HS-5 (cell line): Measurements from ENCODE around the gene USP10.

Source experiments
- DNase-seq: peaks from one replicate; pipeline ENCODE4 v3.0.0-alpha.2; 2012; ENCODE audit warnings: low read depth

USP10 gene

GRCh38 chr16:84804326-84804725 is 104.5 kb downstream of the USP10 start:
- DNase-seq: no peak

GRCh38 chr16:84806256-84806889 is 106.6 kb downstream of the USP10 start:
- DNase-seq: no peak

- no peak for DNase-seq
Measured at GRCh38 chr16:84806890-84807258, 107.1 kb downstream of the USP10 start.

DNA sequence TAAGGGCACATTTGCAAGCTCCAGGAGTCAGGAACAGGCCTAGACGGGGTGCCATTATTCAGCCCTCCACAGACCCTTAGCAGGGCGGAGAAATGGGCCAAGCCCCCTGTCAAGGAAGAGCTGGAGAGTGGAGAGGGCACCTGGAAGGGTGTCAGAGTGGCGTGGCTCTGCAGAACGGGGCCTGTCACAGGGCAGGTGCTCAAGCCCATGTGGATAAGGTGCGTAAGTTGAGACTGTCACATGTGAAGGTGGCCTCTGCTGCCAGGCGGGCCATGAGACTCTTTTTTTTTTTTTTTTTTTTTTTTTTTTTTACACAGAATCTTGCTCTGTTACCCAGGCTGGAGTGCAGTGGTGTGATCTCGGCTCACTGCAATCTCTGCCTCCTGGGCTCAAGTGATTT is 108.0 kb downstream of the USP10 start:
- no peak for DNase-seq

GRCh38 chr16:84808826-84809225 is 109.0 kb downstream of the USP10 start:
- DNase-seq: no peak

GRCh38 chr16:84810518-84811273 is 110.9 kb downstream of the USP10 start:
- DNase-seq: no peak

- no peak for DNase-seq
Measured at GRCh38 chr16:84811529-84811928, 111.7 kb downstream of the USP10 start.

DNA sequence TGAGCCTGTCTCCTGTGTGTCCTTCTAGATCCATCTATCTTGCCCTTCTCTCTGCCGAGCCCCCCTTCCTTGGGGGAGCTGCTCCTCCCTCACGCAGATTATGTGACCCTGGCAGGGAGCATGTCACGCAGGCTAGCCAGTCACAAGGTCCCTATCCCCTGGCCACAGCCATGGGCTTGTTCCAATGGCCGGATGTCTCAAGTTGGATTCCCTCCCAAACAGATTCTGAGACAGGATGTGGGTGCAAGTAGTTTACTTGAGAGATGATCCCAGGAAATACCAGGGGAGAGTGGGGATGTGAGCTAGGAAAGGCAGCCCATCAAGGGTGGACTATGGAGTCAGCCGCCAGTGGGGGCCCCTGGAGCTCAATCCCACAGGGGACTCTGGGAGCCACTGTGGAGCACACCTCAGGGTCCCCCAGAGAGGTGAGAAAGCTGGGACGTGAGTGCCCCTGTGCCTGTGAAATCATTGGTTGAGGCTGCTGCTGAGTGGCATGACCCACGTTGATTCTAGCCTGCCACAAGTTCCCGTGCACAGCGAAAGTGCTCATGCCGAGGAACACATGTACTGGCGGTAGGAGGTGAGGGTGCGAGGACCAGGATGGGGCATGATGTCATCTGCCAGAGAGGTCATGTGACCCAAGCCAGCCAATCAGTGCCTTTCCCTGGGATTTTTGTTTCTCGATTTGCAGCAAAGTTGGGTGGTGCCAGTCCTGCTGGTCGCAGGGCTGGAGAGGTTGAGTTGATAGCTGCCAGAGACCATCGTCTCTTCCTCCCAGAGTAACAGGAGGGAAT is 113.5 kb downstream of the USP10 start:
- DNase-seq: no peak

DNA sequence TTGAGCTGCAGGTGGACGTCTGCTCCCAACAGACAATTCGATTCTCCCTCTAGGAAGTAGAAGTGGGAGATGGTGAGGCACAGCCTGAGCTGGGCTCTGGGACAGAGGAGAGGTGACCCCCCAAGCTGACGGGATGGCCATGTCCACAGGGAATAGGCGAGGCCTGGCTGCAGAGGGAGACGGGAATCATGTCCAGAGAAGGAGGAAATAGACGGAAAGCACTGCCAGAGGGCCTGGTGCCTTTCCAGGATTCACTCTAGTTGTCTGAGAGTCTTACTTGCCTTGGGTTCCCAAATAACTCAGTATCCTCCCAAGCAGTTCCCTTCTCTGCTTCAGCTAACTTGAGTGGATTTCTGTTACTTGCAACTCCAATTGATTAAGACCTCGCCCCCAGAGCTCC is 115.7 kb downstream of the USP10 start:
- no peak for DNase-seq

DNA sequence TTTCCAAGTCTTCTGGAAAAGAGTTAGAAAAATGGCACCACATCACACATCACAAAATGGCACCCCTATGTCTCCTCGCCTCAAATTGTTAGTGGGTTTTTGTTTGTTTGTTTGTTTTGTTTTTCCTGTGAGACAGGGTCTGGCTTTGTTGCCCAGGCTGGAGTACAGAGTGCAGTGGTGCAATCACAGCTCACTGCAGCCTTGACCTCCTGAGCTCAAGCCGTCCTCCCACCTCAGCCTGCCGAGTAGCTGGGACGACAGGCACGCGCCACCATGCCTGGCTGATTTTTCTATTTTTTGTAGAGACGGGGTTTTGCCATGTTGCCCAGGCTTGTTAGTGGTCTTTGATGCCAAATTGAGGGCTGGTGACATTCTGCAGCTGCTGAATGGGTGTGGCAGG is 116.2 kb downstream of the USP10 start:
- no peak for DNase-seq

GRCh38 chr16:84816485-84816884 is 116.7 kb downstream of the USP10 start:
- DNase-seq: no peak

DNA sequence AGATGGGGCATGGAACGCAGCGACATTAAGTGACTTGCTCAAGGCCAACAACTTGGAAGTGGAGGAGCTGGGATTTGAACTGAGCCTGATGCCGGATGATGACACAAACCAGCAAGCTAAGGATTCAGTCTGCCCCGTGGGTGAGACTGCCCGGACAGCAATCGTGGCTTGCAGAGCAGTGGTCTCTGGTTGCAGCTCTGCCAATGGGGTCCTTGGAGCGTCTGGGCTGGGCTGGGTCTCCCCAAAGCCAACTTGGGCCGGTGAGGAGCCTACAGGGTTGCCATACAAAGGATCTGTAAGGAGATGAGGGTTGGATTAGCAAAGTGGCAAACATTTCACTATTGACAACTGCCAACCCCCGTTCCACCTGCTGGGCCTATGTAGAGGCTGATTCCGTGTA is 117.4 kb downstream of the USP10 start:
- no peak for DNase-seq

DNA sequence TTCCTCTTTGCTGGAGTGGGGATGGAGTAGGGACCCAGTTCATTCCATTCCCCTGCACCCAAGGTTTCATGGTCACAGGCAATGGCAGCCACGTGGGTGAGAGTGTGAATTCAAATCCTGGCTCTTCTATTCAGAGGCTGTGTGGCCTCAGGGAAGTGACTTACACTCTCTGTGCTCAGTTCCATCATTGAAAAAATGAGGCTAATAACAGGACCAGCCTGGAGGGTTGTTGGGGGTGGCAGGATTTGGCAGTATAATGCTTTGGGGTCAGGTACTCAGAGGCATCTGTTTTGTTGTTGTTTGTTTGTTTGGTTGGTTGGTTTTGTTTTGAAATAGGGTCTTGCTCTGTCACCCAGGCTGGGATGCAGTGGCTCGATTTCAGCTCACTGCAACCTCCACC is 117.8 kb downstream of the USP10 start:
- DNase-seq: no peak

DNA sequence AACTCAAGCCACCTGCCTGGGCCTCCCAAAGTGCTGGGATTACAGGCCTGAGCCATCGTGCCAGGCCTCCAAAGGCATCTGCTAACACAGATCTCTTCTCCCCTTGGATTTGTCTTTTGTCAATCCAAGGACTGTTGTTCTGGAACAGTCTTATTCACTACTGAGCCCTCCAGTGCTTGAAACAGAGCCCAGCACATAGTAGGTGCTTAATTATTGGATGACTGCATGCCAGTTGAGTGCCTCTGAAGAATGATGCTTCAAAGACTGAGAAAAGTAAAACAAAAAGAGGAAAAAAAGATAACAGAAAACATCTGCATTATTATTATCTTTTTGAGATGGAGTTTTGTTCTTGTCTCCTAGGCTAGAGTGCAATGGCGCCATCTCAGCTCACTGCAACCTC is 118.3 kb downstream of the USP10 start:
- no peak for DNase-seq

DNA sequence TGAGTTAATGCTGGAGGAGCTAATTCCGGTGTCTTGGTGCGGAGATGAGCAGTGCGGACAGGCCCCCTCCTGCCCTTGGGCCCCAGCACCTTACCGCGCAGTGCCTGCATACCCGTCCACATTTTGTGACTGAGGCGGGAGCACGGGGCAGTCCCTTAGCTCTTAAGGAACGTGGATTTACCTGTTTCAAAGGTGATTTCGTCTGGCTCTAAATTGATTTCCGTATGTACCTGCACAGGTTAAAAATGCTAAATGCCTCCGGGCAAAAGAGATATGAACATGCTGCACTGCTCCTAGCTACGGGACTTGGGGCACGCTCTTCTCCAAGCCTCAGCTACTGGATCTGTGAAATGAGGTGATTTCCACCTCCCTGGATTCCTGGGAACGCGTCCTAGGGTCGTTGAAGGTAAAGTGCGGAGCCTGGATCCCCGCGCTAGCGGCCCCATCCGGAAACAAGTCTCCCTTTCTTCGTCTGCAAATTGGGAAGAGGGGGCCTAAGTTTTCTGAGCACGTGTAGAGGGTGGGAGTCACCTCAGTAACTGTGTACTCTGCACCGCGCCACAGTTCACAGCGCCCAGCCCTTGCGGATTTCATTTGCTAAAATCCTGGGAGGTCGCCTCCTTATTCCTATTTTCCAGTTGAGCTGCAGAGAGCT is 119.3 kb downstream of the USP10 start:
- DNase-seq: no peak

DNA sequence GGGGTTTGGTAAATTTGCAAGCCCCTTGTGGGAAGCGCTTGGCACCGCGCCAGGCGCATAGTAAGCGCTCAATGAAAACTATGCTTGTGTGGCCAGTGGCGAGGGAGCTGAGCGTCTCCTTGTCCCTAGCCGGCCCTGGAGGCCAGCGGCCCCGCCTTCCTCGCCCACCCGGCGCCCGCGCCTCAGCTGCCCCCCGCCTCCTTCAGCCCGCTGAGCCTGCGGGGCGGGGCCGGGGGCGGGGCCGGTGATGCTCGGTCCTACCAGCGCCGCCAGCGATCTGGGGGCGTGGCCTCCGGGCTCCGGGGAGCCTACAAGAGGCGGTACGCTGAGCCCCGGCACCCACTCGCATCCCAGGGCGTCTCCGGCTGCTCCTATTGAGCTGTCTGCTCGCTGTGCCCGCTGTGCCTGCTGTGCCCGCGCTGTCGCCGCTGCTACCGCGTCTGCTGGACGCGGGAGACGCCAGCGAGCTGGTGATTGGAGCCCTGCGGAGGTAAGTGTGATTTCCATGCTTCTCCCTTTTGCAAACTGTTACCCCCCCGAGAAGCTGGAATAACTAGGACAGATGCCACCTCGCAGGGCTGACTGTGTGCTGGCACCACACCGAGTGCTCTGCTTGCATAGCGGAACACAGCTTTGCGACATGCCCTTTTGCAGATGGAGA is 120.0 kb downstream of the USP10 start, which contains the start of gene CRISPLD2:
CRISPLD2 (plus strand) TSS at position 342 of the 661 bp plus-strand sequence. CDS start 18,511 bp downstream, outside the sequence.
- DNase-seq: no peak

DNA sequence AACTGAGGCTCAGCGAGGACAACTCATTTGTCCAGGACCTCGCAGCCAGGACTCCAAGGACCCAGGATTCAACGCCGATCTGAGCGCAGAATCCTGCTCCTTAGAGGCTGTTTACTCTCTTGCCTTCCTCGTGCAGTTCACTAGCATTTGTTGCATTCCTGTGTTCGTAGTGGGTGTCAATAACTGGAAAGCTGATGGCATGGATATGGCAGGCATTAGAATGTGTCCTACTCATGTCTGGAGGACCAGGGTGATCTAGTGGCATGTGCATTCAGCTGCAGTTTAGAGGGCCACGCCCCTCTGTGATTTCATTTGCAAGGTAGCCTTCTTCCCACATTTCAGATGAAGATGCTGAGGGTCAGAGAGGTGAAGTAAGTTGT is 120.5 kb downstream of the USP10 start:
- DNase-seq: no peak

DNA sequence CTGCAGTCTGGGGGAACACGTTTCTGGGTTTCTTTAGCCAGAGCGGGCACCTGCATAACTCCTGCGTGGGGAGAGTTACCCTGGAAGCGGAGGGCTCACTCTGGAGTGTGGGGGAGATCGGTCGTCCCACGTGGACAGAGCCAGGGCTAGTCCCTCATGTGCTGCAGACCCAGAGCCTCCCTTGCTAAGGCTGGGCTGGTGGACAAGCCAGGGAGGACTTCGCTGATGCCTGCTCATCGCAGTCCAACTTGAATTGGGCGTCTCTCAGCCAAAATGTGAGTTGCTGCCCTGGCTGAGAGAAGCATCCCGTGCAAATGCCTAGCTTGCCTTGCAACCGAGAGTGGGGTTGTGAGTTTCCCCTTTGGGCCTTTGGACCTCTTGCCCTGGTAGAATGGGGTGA is 121.0 kb downstream of the USP10 start:
- no peak for DNase-seq

- DNase-seq: no peak
Measured at GRCh38 chr16:84821179-84821578, 121.4 kb downstream of the USP10 start.

DNA sequence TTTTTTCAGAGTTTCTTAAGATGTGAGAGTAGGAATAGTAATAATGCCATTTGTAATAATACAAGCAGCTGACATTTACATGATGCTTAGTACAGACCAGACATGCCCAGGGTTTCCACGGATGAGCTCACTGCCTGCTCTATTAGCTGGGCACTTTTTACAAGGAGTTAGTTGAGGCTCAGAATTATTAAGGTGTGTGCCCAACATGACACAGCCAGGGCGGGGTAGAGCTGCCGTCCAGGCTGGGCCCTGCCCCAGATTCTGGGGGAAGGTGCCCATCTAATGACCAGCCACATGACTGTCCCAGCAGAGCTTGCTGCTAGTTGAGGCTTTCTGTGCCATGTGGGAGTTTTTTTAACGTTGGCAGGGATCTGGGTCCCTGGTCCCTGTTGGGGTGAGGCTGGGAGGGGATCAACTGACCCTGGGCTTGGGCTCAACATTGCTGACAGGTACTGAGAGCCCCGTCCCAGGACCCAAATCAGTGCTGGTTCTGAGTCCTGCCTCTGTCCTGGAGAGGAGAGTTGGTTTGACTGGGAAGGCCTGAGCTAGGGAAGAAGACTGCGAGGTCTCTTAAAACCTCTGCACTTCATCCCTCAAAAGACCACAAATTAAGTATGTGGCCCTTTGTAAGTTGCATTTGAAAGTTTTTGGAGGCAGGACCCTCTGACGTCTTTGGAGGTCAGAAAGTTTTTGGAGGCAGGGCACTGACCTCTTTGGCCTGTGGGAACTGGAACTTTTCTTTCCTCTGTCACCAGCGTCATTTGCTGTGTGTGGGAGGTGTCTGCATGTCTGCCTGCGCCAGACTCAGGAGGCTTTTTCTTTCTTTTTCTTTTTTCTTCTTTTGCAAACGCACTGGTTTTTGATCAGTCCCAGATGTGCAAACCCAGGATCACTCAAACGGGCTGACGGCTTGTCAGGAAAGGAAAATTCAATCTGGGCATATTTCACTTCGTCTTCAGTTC is 122.2 kb downstream of the USP10 start:
- DNase-seq: no peak

DNA sequence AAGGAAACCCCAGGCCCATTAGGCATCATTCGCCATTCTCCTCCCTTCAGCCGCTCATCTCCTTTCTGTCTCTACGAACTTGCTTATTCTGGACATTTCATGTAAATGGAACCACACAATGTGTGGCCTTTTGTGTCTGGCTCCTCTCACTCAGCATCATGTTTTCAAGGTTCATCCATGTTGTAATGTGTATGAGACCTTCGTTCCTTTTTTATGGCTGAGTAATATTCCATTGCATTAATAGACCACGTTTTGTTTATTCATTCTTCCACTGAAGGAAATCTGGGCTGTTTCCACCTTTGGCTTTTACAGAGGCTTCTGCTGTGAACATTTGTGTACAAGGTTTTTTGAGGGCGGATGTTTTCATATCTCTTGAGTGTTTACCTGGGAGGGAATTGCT is 123.2 kb downstream of the USP10 start:
- no peak for DNase-seq
